Activated effector memory CD4-positive, alpha-beta T cell treated with Interleukin-2 at 50 U/mL for 16 hours (primary cell): ENCODE results near the gene ITPKB.
"Not testable (repeated sequence)": the region's sequence is repeated elsewhere in the genome, so short reads cannot be mapped to it uniquely, and the experiment has no call there.

Experiments used
- DNase-seq: peaks from one replicate; pipeline ENCODE4 v3.0.0-alpha.2; 2020

The ITPKB gene

GRCh38 chr1:226738995-226739695, at the start of gene ITPKB:
ITPKB (minus strand) TSS chr1:226739282; CDS start chr1:226737458, 1,824 bp downstream.
- peak; percentile 54 for DNase-seq

- DNase-seq = no peak
Observed at GRCh38 chr1:226787638-226788037, 48.6 kb upstream of the ITPKB start.

- DNase-seq = no peak
Observed at GRCh38 chr1:226787071-226787470, 48.0 kb upstream of the ITPKB start.

- DNase-seq = no peak
Observed at GRCh38 chr1:226786550-226786949, 47.5 kb upstream of the ITPKB start.

- DNase-seq = no peak
Observed at GRCh38 chr1:226785805-226786204, 46.7 kb upstream of the ITPKB start.

- DNase-seq = no peak
Observed at GRCh38 chr1:226784081-226785049, 45.3 kb upstream of the ITPKB start.

GRCh38 chr1:226782845-226783601, 43.9 kb upstream of the ITPKB start:
- DNase-seq = no peak

GRCh38 chr1:226781937-226782609, 43.0 kb upstream of the ITPKB start:
- DNase-seq = no peak

- no peak for DNase-seq
Observed at GRCh38 chr1:226779561-226779960, 40.5 kb upstream of the ITPKB start.

GRCh38 chr1:226778657-226779058, 39.6 kb upstream of the ITPKB start:
- no peak for DNase-seq

GRCh38 chr1:226776975-226777374, 37.9 kb upstream of the ITPKB start:
- DNase-seq = no peak

GRCh38 chr1:226776066-226776465, 37.0 kb upstream of the ITPKB start:
- DNase-seq = no peak

- DNase-seq = no peak
Observed at GRCh38 chr1:226772446-226773139, 33.5 kb upstream of the ITPKB start.

- DNase-seq = not testable (repeated sequence)
Observed at GRCh38 chr1:226767170-226767569, 28.1 kb upstream of the ITPKB start.

GRCh38 chr1:226766565-226766964, 27.5 kb upstream of the ITPKB start:
- no peak for DNase-seq

- DNase-seq = no peak
Observed at GRCh38 chr1:226764533-226764932, 25.5 kb upstream of the ITPKB start.

- DNase-seq = no peak
Observed at GRCh38 chr1:226763905-226764264, 24.8 kb upstream of the ITPKB start.

- no peak for DNase-seq
Observed at GRCh38 chr1:226762988-226763904, 24.2 kb upstream of the ITPKB start.

GRCh38 chr1:226762055-226762454, 23.0 kb upstream of the ITPKB start:
- no peak for DNase-seq

GRCh38 chr1:226761322-226761721, 22.2 kb upstream of the ITPKB start:
- DNase-seq = no peak
